Peyer's patch (tissue), 4 donors: ENCODE measurements around the gene RBM4. TPM values are rescaled to one million over a fixed set of nuclear protein-coding genes. Genes with fewer than 3 reads are reported as not detected.

Experiments used
- DNase-seq, 3 donors: peaks; one replicate each; pipeline ENCODE4 v3.0.0-alpha.2; 2017 to 2019
- H3K27ac ChIP-seq, 4 donors: fragments of 200-600 bp; sonication (generic); one replicate each; pipeline ENCODE4 v1.5.1; 2016 to 2019
- H3K27me3 ChIP-seq, 2 donors: fragments of 200-600 bp; sonication (generic); one replicate each; pipeline ENCODE4 v1.5.1; 2019
- H3K36me3 ChIP-seq, 3 donors: fragments of 200-600 bp; sonication (generic); one replicate each; pipeline ENCODE4 v1.5.1; 2016 to 2019
- H3K4me1 ChIP-seq, 4 donors: fragments of 200-600 bp; sonication (generic); one replicate each; pipeline ENCODE4 v1.5.1; 2016 to 2019
- H3K4me3 ChIP-seq, 4 donors: fragments of 200-600 bp; sonication (generic); 1 replicate in 3 of 4; 2 replicates in 1 of 4; pipeline ENCODE4 v1.5.1; 2016 to 2019; ENCODE audit warnings: mild to moderate bottlenecking in 1 of 4
- H3K9me3 ChIP-seq, 4 donors: fragments of 200-600 bp; sonication (generic); one replicate each; pipeline ENCODE4 v1.5.1; 2016 to 2019; ENCODE audit warnings: mild to moderate bottlenecking in 1 of 4
- CTCF ChIP-seq, 6 experiments: fragments of 450-650 bp in 4 of 6; fragments of 200-600 bp in 2 of 6; sonication (generic) in 1 of 6; IDR thresholded peaks; one replicate each; pipeline ENCODE4 v1.5.1; 2017 to 2019; ENCODE audit warnings: antibody characterized with exemption in 6 of 6, mild to moderate bottlenecking in 3 of 6, moderate library complexity in 1 of 6
- POLR2A ChIP-seq, 2 donors: fragments of 450-650 bp; IDR thresholded peaks; one replicate each; pipeline ENCODE4 v1.5.1; 2017; ENCODE audit warnings: antibody characterized with exemption in 2 of 2, mild to moderate bottlenecking in 2 of 2, moderate library complexity in 2 of 2
- total RNA-seq, 4 donors: library from RNA; depleted of rRNA; stranded (reverse); fragments of >200 nt; gene quantifications; one replicate each; pipeline ENCODE4 v1.1.0, GENCODE V29; 2016

The RBM4 gene
- total RNA-seq, 4 donors from 2014 or later = 64.6 to 90.8 (median 75.3) TPM

- DNase-seq = no peak
- H3K27ac ChIP-seq = no peak overlapping the region
- no peaks in the 10 kb centered on the region for H3K9me3 ChIP-seq
- H3K4me1 ChIP-seq = no peaks in the 10 kb centered on the region
- TF ChIP-seq POLR2A (IDR thresholded peaks at IDR 0.05) (no peak), CTCF (IDR thresholded peaks at IDR 0.05) (no peak)
- H3K27me3 ChIP-seq = no peaks in the 10 kb centered on the region
- H3K36me3 ChIP-seq = peaks cover 0 to 52% (median 0%) of the 10 kb centered on the region in 3 donors
- no peak overlapping the region for H3K4me3 ChIP-seq
Measured at GRCh38 chr11:66653123-66653522, 14.6 kb downstream of the RBM4 start.

GRCh38 chr11:66659763-66660162 is 21.3 kb downstream of the RBM4 start:
- Histone ChIP-seq H3K36me3 (peaks cover 0 to 41% (median 0%) of the 10 kb centered on the region in 3 donors), H3K27me3 (no peaks in the 10 kb centered on the region), H3K9me3 (no peaks in the 10 kb centered on the region), H3K4me1 (peaks cover 0 to 4% (median 0%) of the 10 kb centered on the region in 4 donors), H3K4me3 (no peak overlapping the region), H3K27ac (peak overlapping the region in 1 of 4 donors; percentile 50)
- no peak for TF ChIP-seq POLR2A (IDR thresholded peaks at IDR 0.05)
- TF ChIP-seq CTCF (IDR thresholded peaks at IDR 0.05) = no peak
- no peak for DNase-seq

- H3K4me1 ChIP-seq = peaks cover 0 to 4% (median 0%) of the 10 kb centered on the region in 4 donors
- peaks cover 0 to 62% (median 0%) of the 10 kb centered on the region in 3 donors for H3K36me3 ChIP-seq
- no peak for DNase-seq
- H3K27me3 ChIP-seq = no peaks in the 10 kb centered on the region
- no peaks in the 10 kb centered on the region for H3K9me3 ChIP-seq
- H3K4me3 ChIP-seq = no peak overlapping the region
- no peak overlapping the region for H3K27ac ChIP-seq
- TF ChIP-seq POLR2A (IDR thresholded peaks at IDR 0.05) (no peak), CTCF (IDR thresholded peaks at IDR 0.05) (no peak)
Measured at GRCh38 chr11:66663741-66664296, 25.3 kb downstream of the RBM4 start.

GRCh38 chr11:66665369-66665768 is 26.9 kb downstream of the RBM4 start:
- Histone ChIP-seq H3K9me3 (no peaks in the 10 kb centered on the region), H3K36me3 (peaks cover 0 to 64% (median 0%) of the 10 kb centered on the region in 3 donors), H3K4me3 (no peak overlapping the region), H3K4me1 (no peaks in the 10 kb centered on the region), H3K27me3 (no peaks in the 10 kb centered on the region), H3K27ac (no peak overlapping the region)
- TF ChIP-seq POLR2A (IDR thresholded peaks at IDR 0.05) (no peak), CTCF (IDR thresholded peaks at IDR 0.05) (no peak)
- DNase-seq = no peak

GRCh38 chr11:66670816-66671215 is 32.3 kb downstream of the RBM4 start:
- H3K4me1 ChIP-seq = peaks cover 0 to 15% (median 2%) of the 10 kb centered on the region in 4 donors

More at GRCh38 chr11:66670816-66671215, 32.3 kb downstream of the RBM4 start:
- Histone ChIP-seq H3K27me3 (no peaks in the 10 kb centered on the region), H3K27ac (no peak overlapping the region), H3K4me3 (no peak overlapping the region), H3K36me3 (peaks cover 0 to 36% (median 0%) of the 10 kb centered on the region in 3 donors), H3K9me3 (no peaks in the 10 kb centered on the region)
- TF ChIP-seq POLR2A (IDR thresholded peaks at IDR 0.05) (no peak), CTCF (IDR thresholded peaks at IDR 0.05) (no peak)
- DNase-seq = no peak
